A549 (cell line): ENCODE data around the gene MRPS34.

ENCODE experiments used
- CEBPB ChIP-seq, 2 experiments: fragments of >200 bp in 1 of 2; sonication (Bioruptor Twin) in 1 of 2; formaldehyde crosslinking in 1 of 2; IDR thresholded peaks; 2 replicates each; pipeline ENCODE4 v1.6.1; 2012 to 2016
- CHD2 ChIP-seq: fragments of 150-350 bp; IDR thresholded peaks from 2 replicates; pipeline ENCODE4 v1.6.1; 2014; ENCODE audit warnings: low read length; ENCODE audit not compliant: partially characterized antibody
- HDAC2 ChIP-seq: fragments of 200-600 bp; sonication (generic); IDR thresholded peaks from 2 replicates; pipeline ENCODE4 v1.6.1; 2016
- JUN ChIP-seq, 2 experiments: fragments of >200 bp; sonication (Bioruptor Twin); formaldehyde crosslinking; IDR thresholded peaks; 2 replicates in 1 of 2; 3 replicates in 1 of 2; pipeline ENCODE4 v1.6.1; 2016 to 2017
- KDM1A ChIP-seq: fragments of 200-600 bp; sonication (generic); IDR thresholded peaks from 2 replicates; pipeline ENCODE4 v1.6.1; 2016; ENCODE audit warnings: low read depth, mild to moderate bottlenecking
- NPAS2 ChIP-seq: fragments of 250-450 bp; sonication (Bioruptor Pico); IDR thresholded peaks from 2 replicates; pipeline ENCODE4 v1.8.0; 2022; ENCODE audit warnings: mild to moderate bottlenecking, moderate library complexity, borderline replicate concordance
- POLR2A ChIP-seq: IDR thresholded peaks from 2 replicates; pipeline ENCODE4 v1.6.1; 2012; ENCODE audit warnings: mild to moderate bottlenecking, low read length
- RAD21 ChIP-seq, 2 experiments: fragments of >200 bp in 1 of 2; sonication (Bioruptor Twin) in 1 of 2; formaldehyde crosslinking in 1 of 2; IDR thresholded peaks in 1 of 2; conservative IDR thresholded peaks in 1 of 2; 2 replicates in 1 of 2; 3 replicates in 1 of 2; pipeline ENCODE4 v1.6.1; 2012 to 2018; ENCODE audit warnings: inconsistent platforms in 1 of 2
- RARB ChIP-seq: fragments of 250-450 bp; sonication (Bioruptor Pico); IDR thresholded peaks from 2 replicates; pipeline ENCODE4 v1.8.0; 2021; ENCODE audit warnings: mild to moderate bottlenecking, moderate library complexity
- SMC3 ChIP-seq: fragments of >200 bp; sonication (Bioruptor Twin); formaldehyde crosslinking; IDR thresholded peaks from 3 replicates; pipeline ENCODE4 v1.6.1; 2018; ENCODE audit warnings: inconsistent platforms
- TF ChIP-seq, protein P1 (sequence below): fragments of >200 bp; sonication (Bioruptor Twin); formaldehyde crosslinking; IDR thresholded peaks from 3 replicates; pipeline ENCODE4 v1.5.1; 2016
- TF ChIP-seq, protein P2 (sequence below): fragments of 450-650 bp; IDR thresholded peaks from 2 replicates; pipeline ENCODE4 v1.6.1; 2014; ENCODE audit warnings: antibody characterized with exemption
- TF ChIP-seq, protein P3 (sequence below): fragments of 150-350 bp; IDR thresholded peaks from 2 replicates; pipeline ENCODE4 v1.6.1; 2014; ENCODE audit warnings: low read depth, mild to moderate bottlenecking, low read length
- TF ChIP-seq, protein P4 (sequence below): fragments of 250-450 bp; sonication (Bioruptor Pico); IDR thresholded peaks from 2 replicates; pipeline ENCODE4 v1.5.0; 2021; ENCODE audit warnings: mild to moderate bottlenecking, moderate library complexity, borderline replicate concordance

DNA sequence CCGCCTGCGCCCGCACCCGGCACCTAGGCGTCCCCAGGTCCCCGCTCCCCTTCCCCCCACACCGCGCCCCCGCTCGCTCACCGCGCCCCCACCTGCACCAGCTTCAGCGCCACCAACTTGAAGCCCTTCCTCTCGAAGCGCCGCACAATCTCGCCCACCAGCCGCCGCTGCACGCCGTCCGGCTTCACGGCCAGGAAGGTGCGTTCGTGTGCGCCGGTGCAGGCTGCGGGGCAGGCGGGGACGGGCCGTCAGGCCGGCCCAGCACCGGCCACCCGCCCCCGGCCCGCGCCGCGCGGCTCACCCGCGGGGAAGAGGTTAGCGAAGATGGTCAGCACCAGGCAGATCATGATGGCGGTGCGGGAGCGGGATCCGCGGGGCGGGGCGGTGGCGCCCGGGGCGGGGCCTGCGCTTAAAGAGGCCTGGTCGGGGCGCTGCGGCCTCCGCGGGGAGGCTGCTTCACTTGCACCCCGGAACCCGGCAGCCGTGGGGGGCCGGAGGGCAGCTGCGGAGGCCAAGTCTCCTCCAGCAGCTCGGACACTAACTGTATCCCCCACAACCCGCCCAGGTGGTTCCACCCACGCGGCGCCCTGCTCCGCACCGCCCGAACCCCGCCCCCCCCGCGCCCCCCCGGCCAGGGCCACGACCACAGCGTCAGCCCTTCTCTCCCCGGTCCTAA is 1.6 kb downstream of the MRPS34 start, which contains the start of gene NME3:
- TF ChIP-seq POLR2A (peak; percentile 26; the same call in 1 of the 2 replicates), RARB (CRISPR knock-in tag) (no peak), CEBPB (IDR thresholded peaks at IDR 0.05) (no peak), KDM1A (no peak), NPAS2 (CRISPR knock-in tag) (no peak), CHD2 (no peak), HDAC2 (no peak), JUN (IDR thresholded peaks at IDR 0.05) (peak in 1 of 2 experiments; percentile 77; a peak in 3 of 5 replicates), SMC3 (no peak), RAD21 (conservative IDR thresholded peaks at IDR 0.05 in 1 of 2, IDR thresholded peaks at IDR 0.05 in 1 of 2) (no peak)
- TF ChIP-seq, protein P1, sequence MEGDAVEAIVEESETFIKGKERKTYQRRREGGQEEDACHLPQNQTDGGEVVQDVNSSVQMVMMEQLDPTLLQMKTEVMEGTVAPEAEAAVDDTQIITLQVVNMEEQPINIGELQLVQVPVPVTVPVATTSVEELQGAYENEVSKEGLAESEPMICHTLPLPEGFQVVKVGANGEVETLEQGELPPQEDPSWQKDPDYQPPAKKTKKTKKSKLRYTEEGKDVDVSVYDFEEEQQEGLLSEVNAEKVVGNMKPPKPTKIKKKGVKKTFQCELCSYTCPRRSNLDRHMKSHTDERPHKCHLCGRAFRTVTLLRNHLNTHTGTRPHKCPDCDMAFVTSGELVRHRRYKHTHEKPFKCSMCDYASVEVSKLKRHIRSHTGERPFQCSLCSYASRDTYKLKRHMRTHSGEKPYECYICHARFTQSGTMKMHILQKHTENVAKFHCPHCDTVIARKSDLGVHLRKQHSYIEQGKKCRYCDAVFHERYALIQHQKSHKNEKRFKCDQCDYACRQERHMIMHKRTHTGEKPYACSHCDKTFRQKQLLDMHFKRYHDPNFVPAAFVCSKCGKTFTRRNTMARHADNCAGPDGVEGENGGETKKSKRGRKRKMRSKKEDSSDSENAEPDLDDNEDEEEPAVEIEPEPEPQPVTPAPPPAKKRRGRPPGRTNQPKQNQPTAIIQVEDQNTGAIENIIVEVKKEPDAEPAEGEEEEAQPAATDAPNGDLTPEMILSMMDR, result no peak
- TF ChIP-seq, protein P2, sequence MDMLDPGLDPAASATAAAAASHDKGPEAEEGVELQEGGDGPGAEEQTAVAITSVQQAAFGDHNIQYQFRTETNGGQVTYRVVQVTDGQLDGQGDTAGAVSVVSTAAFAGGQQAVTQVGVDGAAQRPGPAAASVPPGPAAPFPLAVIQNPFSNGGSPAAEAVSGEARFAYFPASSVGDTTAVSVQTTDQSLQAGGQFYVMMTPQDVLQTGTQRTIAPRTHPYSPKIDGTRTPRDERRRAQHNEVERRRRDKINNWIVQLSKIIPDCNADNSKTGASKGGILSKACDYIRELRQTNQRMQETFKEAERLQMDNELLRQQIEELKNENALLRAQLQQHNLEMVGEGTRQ, result no peak
- TF ChIP-seq, protein P3, sequence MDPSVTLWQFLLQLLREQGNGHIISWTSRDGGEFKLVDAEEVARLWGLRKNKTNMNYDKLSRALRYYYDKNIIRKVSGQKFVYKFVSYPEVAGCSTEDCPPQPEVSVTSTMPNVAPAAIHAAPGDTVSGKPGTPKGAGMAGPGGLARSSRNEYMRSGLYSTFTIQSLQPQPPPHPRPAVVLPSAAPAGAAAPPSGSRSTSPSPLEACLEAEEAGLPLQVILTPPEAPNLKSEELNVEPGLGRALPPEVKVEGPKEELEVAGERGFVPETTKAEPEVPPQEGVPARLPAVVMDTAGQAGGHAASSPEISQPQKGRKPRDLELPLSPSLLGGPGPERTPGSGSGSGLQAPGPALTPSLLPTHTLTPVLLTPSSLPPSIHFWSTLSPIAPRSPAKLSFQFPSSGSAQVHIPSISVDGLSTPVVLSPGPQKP, result no peak
- TF ChIP-seq, protein P4, sequence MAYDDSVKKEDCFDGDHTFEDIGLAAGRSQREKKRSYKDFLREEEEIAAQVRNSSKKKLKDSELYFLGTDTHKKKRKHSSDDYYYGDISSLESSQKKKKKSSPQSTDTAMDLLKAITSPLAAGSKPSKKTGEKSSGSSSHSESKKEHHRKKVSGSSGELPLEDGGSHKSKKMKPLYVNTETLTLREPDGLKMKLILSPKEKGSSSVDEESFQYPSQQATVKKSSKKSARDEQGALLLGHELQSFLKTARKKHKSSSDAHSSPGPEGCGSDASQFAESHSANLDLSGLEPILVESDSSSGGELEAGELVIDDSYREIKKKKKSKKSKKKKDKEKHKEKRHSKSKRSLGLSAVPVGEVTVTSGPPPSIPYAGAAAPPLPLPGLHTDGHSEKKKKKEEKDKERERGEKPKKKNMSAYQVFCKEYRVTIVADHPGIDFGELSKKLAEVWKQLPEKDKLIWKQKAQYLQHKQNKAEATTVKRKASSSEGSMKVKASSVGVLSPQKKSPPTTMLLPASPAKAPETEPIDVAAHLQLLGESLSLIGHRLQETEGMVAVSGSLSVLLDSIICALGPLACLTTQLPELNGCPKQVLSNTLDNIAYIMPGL, result no peak
